Neuronal stem cell (in vitro differentiated cells): ENCODE data around the gene FBXL15.

Source experiments
- DNase-seq: peaks from one replicate; pipeline ENCODE4 v3.0.0-alpha.2; 2013; ENCODE audit warnings: low spot score
- H2AFZ ChIP-seq: one replicate; pipeline ENCODE4 v1.6.1; 2013; ENCODE audit warnings: mild to moderate bottlenecking, low read length, inconsistent platforms
- H2AK5ac ChIP-seq: 2 replicates; pipeline ENCODE4 v1.6.1; 2013; ENCODE audit warnings: low read depth, mild to moderate bottlenecking, inconsistent platforms, low read length, moderate library complexity, mixed read lengths
- H2BK120ac ChIP-seq: 2 replicates; pipeline ENCODE4 v1.6.1; 2013; ENCODE audit warnings: low read depth, mild to moderate bottlenecking, inconsistent platforms, low read length, moderate library complexity, mixed read lengths
- H2BK12ac ChIP-seq: one replicate; pipeline ENCODE4 v1.6.1; 2013; ENCODE audit warnings: low read length, inconsistent platforms
- H2BK15ac ChIP-seq: 2 replicates; pipeline ENCODE4 v1.6.1; 2013; ENCODE audit warnings: mild to moderate bottlenecking, low read length, inconsistent platforms, mixed read lengths
- H2BK5ac ChIP-seq: one replicate; pipeline ENCODE4 v1.6.1; 2013; ENCODE audit warnings: inconsistent platforms, mild to moderate bottlenecking, low read length, moderate library complexity
- H3K14ac ChIP-seq: one replicate; pipeline ENCODE4 v1.6.1; 2013; ENCODE audit warnings: low read length, inconsistent platforms
- H3K18ac ChIP-seq: 2 replicates; pipeline ENCODE4 v1.6.1; 2013; ENCODE audit warnings: low read length, inconsistent platforms
- H3K23ac ChIP-seq: 2 replicates; pipeline ENCODE4 v1.6.1; 2013; ENCODE audit warnings: low read depth, mild to moderate bottlenecking, mixed read lengths, low read length, inconsistent platforms; ENCODE audit not compliant: poor library complexity
- H3K27ac ChIP-seq: replicated peaks from 3 replicates; pipeline ENCODE4 v1.5.1; 2013; ENCODE audit warnings: low read length, inconsistent platforms
- H3K27me3 ChIP-seq, 3 experiments: 2 replicates each; pipeline ENCODE4 v1.6.1; 2013; ENCODE audit warnings: low read length in 3 of 3, mild to moderate bottlenecking in 2 of 3, inconsistent platforms in 1 of 3, low read depth in 1 of 3, mixed read lengths in 1 of 3, moderate library complexity in 1 of 3; ENCODE audit not compliant: control insufficient read depth in 3 of 3, insufficient read depth in 3 of 3
- H3K36me3 ChIP-seq, 2 donors: replicated peaks in 1 of 2; 2 replicates each; pipeline ENCODE4 v1.6.1; 2013; ENCODE audit warnings: low read length in 2 of 2; ENCODE audit not compliant: control insufficient read depth in 2 of 2, insufficient read depth in 2 of 2
- H3K4ac ChIP-seq: 2 replicates; pipeline ENCODE4 v1.6.1; 2013; ENCODE audit warnings: inconsistent platforms, mild to moderate bottlenecking, low read length, moderate library complexity
- H3K4me1 ChIP-seq, 2 donors: 1 replicate in 1 of 2; 2 replicates in 1 of 2; pipeline ENCODE4 v1.6.1; 2013; ENCODE audit warnings: low read length in 2 of 2, low read depth in 1 of 2; ENCODE audit not compliant: control insufficient read depth in 2 of 2, insufficient read depth in 1 of 2
- H3K4me2 ChIP-seq: one replicate; pipeline ENCODE4 v1.6.1; 2013; ENCODE audit warnings: mild to moderate bottlenecking, low read length, inconsistent platforms; ENCODE audit not compliant: insufficient read depth, poor library complexity, severe bottlenecking
- H3K4me3 ChIP-seq, 2 donors: 2 replicates each; pipeline ENCODE4 v1.5.1; 2013; ENCODE audit warnings: low read length in 2 of 2, mild to moderate bottlenecking in 2 of 2, inconsistent platforms in 1 of 2, moderate library complexity in 1 of 2
- H3K79me1 ChIP-seq: one replicate; pipeline ENCODE4 v1.6.1; 2013; ENCODE audit warnings: low read depth, mild to moderate bottlenecking, inconsistent platforms, low read length, moderate library complexity
- H3K9ac ChIP-seq: one replicate; pipeline ENCODE4 v1.6.1; 2013; ENCODE audit warnings: mild to moderate bottlenecking, low read depth, low read length, inconsistent platforms; ENCODE audit not compliant: poor library complexity
- H3K9me3 ChIP-seq, 2 donors: replicated peaks in 1 of 2; 2 replicates each; pipeline versions ENCODE3 to v1.6.1; 2013; ENCODE audit warnings: low read length in 2 of 2, mild to moderate bottlenecking in 2 of 2, inconsistent platforms in 1 of 2, low read depth in 1 of 2, mixed read lengths in 1 of 2, moderate library complexity in 1 of 2; ENCODE audit not compliant: control insufficient read depth in 2 of 2, insufficient read depth in 1 of 2
- H4K8ac ChIP-seq: one replicate; pipeline ENCODE4 v1.6.1; 2013; ENCODE audit warnings: low read depth, mild to moderate bottlenecking, inconsistent platforms, low read length, moderate library complexity
- H4K91ac ChIP-seq: one replicate; pipeline ENCODE4 v1.6.1; 2013; ENCODE audit warnings: low read length, low read depth, mild to moderate bottlenecking, inconsistent platforms; ENCODE audit not compliant: poor library complexity
- WGBS, 2 donors: extraction: QIAGEN DNeasy Blood & Tissue Kit; methylation state at CpG; one replicate each; pipeline ENCODE4 v1.1.7; 2013; ENCODE audit warnings: missing lambda C conversion rate in 2 of 2, mixed read lengths in 1 of 2; ENCODE audit not compliant: insufficient read length in 2 of 2, insufficient replicate concordance in 1 of 2; ENCODE audit errors: extremely low coverage in 2 of 2; 5-methylcytosine and 5-hydroxymethylcytosine counted together

The FBXL15 gene

GRCh38 chr10:102376901-102377300, 43.7 kb upstream of the FBXL15 start:
- H2AK5ac ChIP-seq = no peak overlapping the region
- no peak overlapping the region for H2BK5ac ChIP-seq
- no peak overlapping the region for H3K23ac ChIP-seq
- no peak overlapping the region for H3K18ac ChIP-seq
- no peak overlapping the region for H4K91ac ChIP-seq
- H3K27ac ChIP-seq = no peak overlapping the region
- no peaks in the 10 kb centered on the region for H3K79me1 ChIP-seq
- no peak overlapping the region for H2BK12ac ChIP-seq
- no peaks in the 10 kb centered on the region for H3K4me1 ChIP-seq
- H2BK15ac ChIP-seq = no peak overlapping the region
- H3K9ac ChIP-seq = no peak overlapping the region
- H3K27me3 ChIP-seq = no peaks in the 10 kb centered on the region
- H3K4me3 ChIP-seq = no peak overlapping the region
- DNase-seq = no peak
- no peak overlapping the region for H2AFZ ChIP-seq
- no CpG with 5 or more reads among the region's 12 CpGs for WGBS, 2 donors
- H3K4me2 ChIP-seq = no peak overlapping the region
- peaks cover 41 to 83% of the 10 kb centered on the region in 2 donors for H3K36me3 ChIP-seq
- H3K14ac ChIP-seq = no peak overlapping the region
- no peak overlapping the region for H2BK120ac ChIP-seq
- H4K8ac ChIP-seq = no peak overlapping the region
- peaks cover 0 to 2% of the 10 kb centered on the region in 2 donors for H3K9me3 ChIP-seq
- H3K4ac ChIP-seq = no peak overlapping the region

DNA sequence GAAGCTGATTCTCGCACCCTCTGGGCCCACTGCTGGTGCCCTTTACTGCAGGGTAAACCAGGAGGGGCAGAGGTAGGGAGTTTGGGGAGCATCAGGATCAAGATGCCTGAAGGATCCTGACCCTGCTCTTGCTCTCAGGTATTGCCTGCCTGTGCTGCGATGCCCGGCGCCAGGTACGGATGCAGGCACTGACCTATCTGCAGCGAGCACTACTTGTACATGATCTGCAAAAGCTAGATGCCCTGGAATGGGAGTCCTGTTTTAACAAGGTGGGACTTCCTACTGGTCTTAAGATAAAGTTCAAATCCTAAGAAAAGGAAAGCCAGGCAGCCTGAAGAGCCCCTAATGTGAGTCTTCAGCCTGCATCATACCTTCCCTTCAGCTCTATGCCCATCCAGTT, 41.3 kb upstream of the FBXL15 start:
- H3K4me3 ChIP-seq = no peak overlapping the region
- H4K8ac ChIP-seq = no peak overlapping the region
- H3K9me3 ChIP-seq = peaks cover 0 to 2% of the 10 kb centered on the region in 2 donors
- no peaks in the 10 kb centered on the region for H3K27me3 ChIP-seq
- H3K4me2 ChIP-seq = no peak overlapping the region
- no peak overlapping the region for H3K27ac ChIP-seq
- H3K9ac ChIP-seq = no peak overlapping the region
- H3K4me1 ChIP-seq = no peaks in the 10 kb centered on the region
- no peak overlapping the region for H2BK12ac ChIP-seq
- WGBS, 2 donors = no CpG with 5 or more reads among the region's 6 CpGs
- H3K14ac ChIP-seq = no peak overlapping the region
- H2AK5ac ChIP-seq = no peak overlapping the region
- no peak overlapping the region for H2AFZ ChIP-seq
- H3K18ac ChIP-seq = no peak overlapping the region
- H3K23ac ChIP-seq = no peak overlapping the region
- no peak for DNase-seq
- no peak overlapping the region for H2BK120ac ChIP-seq
- no peak overlapping the region for H2BK5ac ChIP-seq
- no peak overlapping the region for H4K91ac ChIP-seq
- no peak overlapping the region for H2BK15ac ChIP-seq
- no peak overlapping the region for H3K4ac ChIP-seq
- no peaks in the 10 kb centered on the region for H3K79me1 ChIP-seq
- peaks cover 46 to 76% of the 10 kb centered on the region in 2 donors for H3K36me3 ChIP-seq

DNA sequence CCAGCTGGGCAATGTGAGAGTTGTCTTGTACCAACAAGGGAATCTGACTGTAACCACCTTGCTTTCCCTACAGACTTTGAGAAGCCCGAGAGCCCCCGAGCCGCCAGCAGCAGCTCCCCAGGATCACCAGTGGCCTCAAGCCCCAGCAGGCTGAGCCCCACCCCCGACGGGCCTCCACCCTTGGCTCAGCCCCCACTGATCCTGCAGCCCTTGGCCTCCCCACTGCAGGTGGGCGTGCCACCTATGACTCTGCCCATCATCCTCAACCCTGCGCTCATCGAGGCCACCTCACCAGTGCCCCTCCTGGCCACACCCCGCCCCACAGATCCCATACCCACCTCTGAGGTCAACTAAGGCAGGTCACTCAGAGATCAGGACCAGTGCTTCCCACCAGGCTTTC, 38.7 kb upstream of the FBXL15 start:
- Histone ChIP-seq H4K8ac (no peak overlapping the region), H4K91ac (no peak overlapping the region), H3K4ac (no peak overlapping the region), H3K4me1 (no peaks in the 10 kb centered on the region), H2BK12ac (no peak overlapping the region), H3K23ac (no peak overlapping the region), H3K9ac (no peak overlapping the region), H3K14ac (no peak overlapping the region), H3K27ac (no peak overlapping the region), H2AK5ac (no peak overlapping the region), H3K4me2 (no peak overlapping the region), H3K79me1 (no peaks in the 10 kb centered on the region), H3K18ac (peak overlapping the region; percentile 28), H2BK5ac (no peak overlapping the region), H2BK120ac (no peak overlapping the region), H3K27me3 (peaks cover 0 to under 1% (median 0%) of the 10 kb centered on the region in 3 experiments), H2AFZ (no peak overlapping the region), H3K4me3 (no peak overlapping the region), H2BK15ac (no peak overlapping the region), H3K36me3 (peaks cover 30 to 52% of the 10 kb centered on the region in 2 donors), H3K9me3 (no peaks in the 10 kb centered on the region)
- no CpG with 5 or more reads among the region's 9 CpGs for WGBS, 2 donors
- DNase-seq = no peak

GRCh38 chr10:102382871-102383270, 37.8 kb upstream of the FBXL15 start:
- Histone ChIP-seq H3K9me3 (no peaks in the 10 kb centered on the region), H3K36me3 (peaks cover 29 to 50% of the 10 kb centered on the region in 2 donors), H3K4me3 (no peak overlapping the region), H4K91ac (no peak overlapping the region), H3K27me3 (peaks cover 0 to 2% (median 0%) of the 10 kb centered on the region in 3 experiments), H4K8ac (no peak overlapping the region), H2AK5ac (no peak overlapping the region), H3K27ac (no peak overlapping the region), H3K4ac (no peak overlapping the region), H3K14ac (no peak overlapping the region), H3K9ac (no peak overlapping the region), H3K23ac (no peak overlapping the region), H2AFZ (no peak overlapping the region), H2BK120ac (no peak overlapping the region), H2BK15ac (no peak overlapping the region), H3K4me1 (no peaks in the 10 kb centered on the region), H3K4me2 (no peak overlapping the region), H2BK5ac (no peak overlapping the region), H2BK12ac (no peak overlapping the region), H3K79me1 (no peaks in the 10 kb centered on the region), H3K18ac (no peak overlapping the region)
- no CpG with 5 or more reads among the region's 8 CpGs for WGBS, 2 donors
- DNase-seq = no peak
